ELF-1 (cell line): ENCODE results near the gene TRIM62.

Experiments used
- DNase-seq: peaks from one replicate; pipeline ENCODE4 v3.0.0-alpha.2; 2016; ENCODE audit warnings: low read depth, low spot score

The TRIM62 gene

GRCh38 chr1:33099290-33100118, 82.3 kb downstream of the TRIM62 start:
- peak; percentile 17 for DNase-seq

DNA sequence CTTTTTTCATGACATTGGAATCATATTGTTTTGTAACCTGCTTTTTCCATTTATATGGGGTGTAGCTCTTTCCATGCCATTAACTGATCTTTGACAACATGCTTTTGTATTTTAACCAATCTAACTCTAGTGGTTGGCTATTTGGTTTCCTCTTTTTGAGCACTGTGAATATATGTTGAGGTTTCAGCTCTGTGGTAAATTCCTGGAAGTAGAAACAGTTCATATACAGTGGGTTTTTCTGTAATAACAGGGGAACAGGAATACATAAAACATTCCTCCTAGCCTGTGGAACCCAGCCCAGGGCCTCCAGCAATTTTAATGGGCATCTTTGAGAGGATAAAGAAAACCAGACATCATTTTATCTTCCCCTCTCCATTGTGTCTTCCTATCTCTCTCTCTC, 83.5 kb downstream of the TRIM62 start:
- DNase-seq, result no peak

- no peak for DNase-seq
Measured at GRCh38 chr1:33097762-33098161, 84.1 kb downstream of the TRIM62 start.

DNA sequence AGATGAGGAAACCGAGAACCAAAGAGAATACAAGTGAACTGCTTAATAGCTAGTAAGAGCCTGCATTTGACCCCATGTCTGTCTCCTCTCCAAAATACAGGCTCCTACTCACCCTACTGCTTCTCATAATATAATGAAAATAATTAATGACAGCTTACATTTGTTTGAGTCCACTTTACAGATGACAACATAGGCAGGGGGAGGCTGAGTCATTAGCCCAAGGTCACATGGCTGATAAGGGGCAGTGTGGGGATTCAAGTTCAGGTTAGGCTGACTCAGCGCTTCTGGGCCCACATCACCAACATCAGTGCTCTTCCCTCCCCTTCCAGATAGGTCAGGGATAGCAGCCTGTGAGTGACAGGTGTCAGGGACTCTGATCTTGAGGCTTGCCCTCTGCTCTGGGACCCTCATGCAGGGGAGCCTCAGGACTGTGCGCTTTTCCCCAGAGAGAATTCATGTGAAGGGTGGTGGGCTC, 84.7 kb downstream of the TRIM62 start:
- DNase-seq, result no peak

DNA sequence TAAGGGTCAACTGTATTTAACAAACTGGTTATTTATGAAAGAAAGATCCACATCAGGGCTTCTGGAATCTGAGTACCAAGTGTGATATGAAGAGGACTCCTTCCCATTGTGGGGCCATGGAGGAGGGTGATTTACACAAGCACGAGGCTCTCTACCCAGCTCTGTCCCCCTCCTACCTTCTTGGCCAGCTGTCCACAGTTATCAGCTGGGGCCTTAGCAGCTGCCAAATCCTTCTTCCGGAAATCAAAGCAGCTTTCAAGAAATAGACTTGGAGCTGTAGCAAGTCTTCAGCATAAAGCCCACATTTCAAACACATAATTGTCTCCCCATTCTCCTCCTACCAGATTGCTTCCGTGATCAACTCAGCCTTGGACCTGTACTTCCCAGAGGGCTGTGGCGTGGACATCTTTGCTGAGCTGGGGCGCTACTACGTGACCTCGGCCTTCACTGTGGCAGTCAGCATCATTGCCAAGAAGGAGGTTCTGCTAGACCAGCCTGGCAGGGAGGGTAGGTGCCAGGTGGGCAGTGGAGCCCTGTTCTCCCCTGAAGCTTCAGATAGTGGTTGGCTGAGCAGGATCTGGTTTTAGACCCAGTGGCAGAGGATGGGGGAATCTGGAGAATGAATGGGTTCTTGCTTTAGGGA, 85.4 kb downstream of the TRIM62 start:
- DNase-seq, result no peak
